ENCODE data around the gene FMNL2.

DNA sequence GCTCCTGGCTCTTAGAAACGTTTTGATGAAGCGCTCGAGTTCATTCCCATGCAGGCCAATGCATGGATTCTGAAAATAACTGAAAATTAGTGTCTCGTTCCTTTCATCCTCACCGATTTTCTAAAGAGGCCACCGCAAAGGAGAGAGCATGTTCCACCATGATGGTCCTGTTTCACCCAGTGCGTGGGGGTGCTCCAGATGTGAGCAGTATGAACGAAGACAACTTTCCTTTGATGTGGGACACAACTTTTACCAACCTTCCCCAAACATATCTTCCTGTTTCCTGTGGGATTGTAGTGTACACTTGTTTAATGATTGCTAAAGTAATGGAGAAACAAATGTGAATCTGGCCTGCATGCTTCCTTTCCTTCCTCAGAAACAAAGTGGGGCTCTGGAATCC lies 267.8 kb downstream of the FMNL2 start:
- TF ChIP-seq, protein P1, sequence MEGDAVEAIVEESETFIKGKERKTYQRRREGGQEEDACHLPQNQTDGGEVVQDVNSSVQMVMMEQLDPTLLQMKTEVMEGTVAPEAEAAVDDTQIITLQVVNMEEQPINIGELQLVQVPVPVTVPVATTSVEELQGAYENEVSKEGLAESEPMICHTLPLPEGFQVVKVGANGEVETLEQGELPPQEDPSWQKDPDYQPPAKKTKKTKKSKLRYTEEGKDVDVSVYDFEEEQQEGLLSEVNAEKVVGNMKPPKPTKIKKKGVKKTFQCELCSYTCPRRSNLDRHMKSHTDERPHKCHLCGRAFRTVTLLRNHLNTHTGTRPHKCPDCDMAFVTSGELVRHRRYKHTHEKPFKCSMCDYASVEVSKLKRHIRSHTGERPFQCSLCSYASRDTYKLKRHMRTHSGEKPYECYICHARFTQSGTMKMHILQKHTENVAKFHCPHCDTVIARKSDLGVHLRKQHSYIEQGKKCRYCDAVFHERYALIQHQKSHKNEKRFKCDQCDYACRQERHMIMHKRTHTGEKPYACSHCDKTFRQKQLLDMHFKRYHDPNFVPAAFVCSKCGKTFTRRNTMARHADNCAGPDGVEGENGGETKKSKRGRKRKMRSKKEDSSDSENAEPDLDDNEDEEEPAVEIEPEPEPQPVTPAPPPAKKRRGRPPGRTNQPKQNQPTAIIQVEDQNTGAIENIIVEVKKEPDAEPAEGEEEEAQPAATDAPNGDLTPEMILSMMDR (IDR thresholded peaks at IDR 0.05), result no peak
- no peak for TF ChIP-seq POLR2A (IDR thresholded peaks at IDR 0.05)

Data from thyroid gland (tissue), 4 donors.